Cerebellar nuclear complex (tissue), 1 donor: ENCODE results near the gene CDK2AP2.
"Not testable (repeated sequence)": the region's sequence is repeated elsewhere in the genome, so short reads cannot be mapped to it uniquely, and the experiment has no call there.

Source experiments
- DNase-seq, 2 experiments: peaks; one replicate each; lab custom pipeline; 2025; lab: John Stamatoyannopoulos, UW

The CDK2AP2 gene

GRCh38 chr11:67466367-67466766, 41.6 kb downstream of the CDK2AP2 start:
- no peak for DNase-seq

- DNase-seq = not testable (repeated sequence)
These were observed 42.4 kb downstream of the CDK2AP2 start for GRCh38 chr11:67465530-67465929.

- DNase-seq = no peak
These were observed 42.8 kb downstream of the CDK2AP2 start for GRCh38 chr11:67465189-67465510.

GRCh38 chr11:67464411-67465188, 43.4 kb downstream of the CDK2AP2 start:
- DNase-seq = peak in 1 of 2 experiments; percentile 61

- DNase-seq = no peak
These were observed 44.1 kb downstream of the CDK2AP2 start for GRCh38 chr11:67463680-67464410.

GRCh38 chr11:67463186-67463585, 44.8 kb downstream of the CDK2AP2 start:
- DNase-seq = no peak

- no peak for DNase-seq
These were observed 49.7 kb downstream of the CDK2AP2 start for GRCh38 chr11:67458266-67458665.

GRCh38 chr11:67457453-67457852, 50.5 kb downstream of the CDK2AP2 start:
- no peak for DNase-seq
